ENCODE measurements around the gene FNIP2. TPM values are rescaled to one million over a fixed set of nuclear protein-coding genes. Genes with fewer than 3 reads are reported as not detected.
"Not testable (repeated sequence)": the region's sequence is repeated elsewhere in the genome, so short reads cannot be mapped to it uniquely, and the experiment has no call there.

Gene FNIP2
- 63.0 TPM for total RNA-seq

DNA sequence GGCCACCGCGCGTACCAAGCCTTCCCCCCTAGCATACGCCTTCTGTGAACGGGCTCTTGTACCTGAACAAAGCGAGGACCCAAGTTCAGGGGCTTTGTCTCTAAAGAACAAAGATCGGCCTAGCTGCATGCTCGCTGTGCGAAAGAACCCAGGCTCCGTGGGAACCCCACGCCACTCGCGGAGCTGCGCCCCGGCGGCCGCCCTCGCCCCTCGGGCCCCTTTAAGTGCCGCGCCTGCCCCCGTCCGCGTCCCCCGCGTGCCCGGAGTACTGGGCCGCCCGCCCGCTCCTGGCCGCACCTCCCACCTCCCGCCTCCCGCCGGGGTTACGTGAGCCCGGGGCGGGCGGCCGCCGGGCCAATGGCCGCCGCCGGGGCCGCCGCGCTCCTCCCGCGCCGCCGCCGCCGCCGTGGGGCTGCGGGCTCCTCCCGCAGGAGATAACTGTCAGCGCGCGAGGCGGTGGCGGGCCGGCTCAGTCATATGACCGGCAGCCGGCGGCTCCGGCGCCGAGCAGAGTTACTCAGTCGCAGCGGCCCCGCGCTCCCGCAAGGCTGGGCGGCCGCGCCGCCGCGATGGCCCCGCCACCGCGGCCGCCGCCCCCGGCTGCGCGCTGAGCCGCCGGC lies at the start of gene FNIP2:
Gene FNIP2 (plus strand): TSS at position 472 of the 620 bp plus-strand sequence. CDS start 187 bp downstream, outside the sequence.
- peak; percentile 82 for DNase-seq (ENCODE audit: low spot score)

DNA sequence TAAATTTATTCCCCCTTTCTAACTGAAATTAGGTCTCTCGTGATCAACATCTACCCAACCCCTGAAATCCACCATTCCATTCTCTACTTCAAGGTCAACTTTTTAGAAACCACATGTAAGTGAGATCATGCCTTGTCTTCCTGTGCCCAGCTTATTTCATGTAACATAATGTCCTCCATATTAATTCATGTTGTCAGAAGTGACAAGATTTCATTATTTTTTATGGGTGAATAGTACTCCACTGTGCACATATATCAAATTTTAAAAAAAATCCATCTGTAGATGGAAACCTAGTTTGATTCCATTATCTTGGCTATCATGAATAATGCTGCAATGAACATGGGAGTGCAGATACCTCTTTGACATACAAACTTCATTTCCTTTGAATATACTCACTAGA lies 47.1 kb upstream of the FNIP2 start:
- no peak for DNase-seq (ENCODE audit: low spot score)

DNA sequence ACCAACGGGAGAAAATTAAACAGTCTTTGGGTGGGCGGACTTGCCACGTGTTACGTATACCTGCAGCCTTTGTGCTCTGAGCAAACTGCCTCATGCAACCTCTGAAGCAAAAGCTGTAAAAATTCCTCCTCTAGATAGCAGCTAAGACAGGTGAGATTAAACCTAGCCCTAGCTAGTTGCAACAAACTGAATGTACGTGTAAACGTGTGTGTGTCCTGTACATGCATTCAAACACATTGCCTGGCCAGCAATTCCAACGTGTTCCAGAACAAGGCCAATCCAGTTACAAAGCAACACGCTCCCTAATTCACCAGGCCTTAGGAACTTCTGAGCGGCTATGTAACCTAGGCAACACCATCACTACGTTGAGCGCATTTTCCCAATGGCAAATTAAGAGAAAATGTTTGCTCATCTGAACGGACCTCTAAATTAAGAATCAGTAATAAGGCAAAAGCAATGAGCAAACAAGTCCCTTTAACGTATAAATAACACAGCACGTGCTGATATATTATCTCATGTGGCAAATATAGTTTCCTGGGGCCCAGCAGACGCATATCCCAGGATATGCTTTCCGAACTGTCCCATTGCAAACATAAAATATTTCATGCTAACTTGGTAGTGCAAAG lies 46.4 kb upstream of the FNIP2 start:
- no peak for DNase-seq (ENCODE audit: low spot score)

DNA sequence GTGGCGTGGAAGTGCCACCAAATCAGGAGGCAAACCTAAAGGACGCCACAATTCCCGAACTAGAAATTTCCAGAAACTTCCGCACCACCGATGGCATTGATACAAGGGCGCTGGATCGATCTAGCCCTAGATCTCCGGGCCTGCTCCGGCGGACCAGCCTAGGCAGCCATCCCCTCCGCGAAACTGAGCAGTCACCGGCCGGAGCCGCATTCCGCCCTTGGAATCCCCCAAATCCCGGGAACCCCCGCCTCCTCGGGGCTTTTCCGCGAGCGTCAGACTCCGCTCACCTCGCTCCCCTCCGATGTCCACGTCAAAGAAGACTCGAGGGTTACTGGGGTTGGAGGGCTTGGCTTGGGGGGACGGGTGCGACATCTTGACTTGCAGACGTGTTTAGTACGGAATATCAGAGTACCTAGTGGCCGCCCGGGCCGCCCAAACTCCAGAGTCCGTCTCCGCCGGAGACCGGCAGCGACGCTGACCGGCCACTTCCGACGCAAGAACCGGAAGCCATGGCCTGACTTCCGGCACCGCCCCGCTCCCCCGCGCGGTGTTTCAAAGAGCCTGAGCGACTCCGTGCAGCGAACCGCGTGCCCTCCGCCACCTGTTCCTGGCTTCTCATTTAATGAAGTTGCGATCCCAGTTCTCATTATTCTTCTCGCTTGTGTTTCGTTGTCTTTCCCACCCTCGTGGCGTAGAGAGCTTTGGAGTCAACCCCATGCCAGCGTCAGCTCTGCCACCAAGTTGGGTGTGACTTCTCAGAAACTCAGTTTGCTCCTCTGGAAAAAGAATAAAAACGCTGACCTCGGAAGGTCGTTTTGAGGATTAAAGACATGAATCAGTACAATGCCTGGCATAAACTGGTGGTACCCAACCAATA lies 45.7 kb upstream of the FNIP2 start, which contains the start of gene PPID:
Gene PPID (minus strand): TSS at position 480 of the 877 bp plus-strand sequence. CDS start 108 bp downstream, at position 372.
- peak; percentile 84 for DNase-seq (ENCODE audit: low spot score)

DNA sequence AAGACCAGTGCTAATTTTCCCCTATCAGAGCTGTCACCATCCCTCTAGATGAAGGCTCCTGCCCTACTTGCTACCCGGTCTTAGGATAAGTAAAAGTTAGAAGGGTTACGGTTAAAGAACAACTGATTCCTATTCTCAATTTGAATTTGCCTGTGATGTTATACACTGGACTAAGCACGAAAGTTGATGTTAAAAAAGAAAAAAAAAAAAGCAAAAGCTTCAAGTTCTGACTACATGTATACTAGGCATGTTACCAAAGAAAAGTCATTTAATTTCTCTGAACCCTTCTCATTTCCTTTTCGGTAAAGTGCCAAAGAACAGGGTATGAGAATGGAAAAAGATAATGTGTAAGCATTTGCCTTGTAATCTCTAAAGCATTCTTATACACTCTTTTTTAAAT lies 44.2 kb upstream of the FNIP2 start:
- DNase-seq (ENCODE audit: low spot score) = no peak

DNA sequence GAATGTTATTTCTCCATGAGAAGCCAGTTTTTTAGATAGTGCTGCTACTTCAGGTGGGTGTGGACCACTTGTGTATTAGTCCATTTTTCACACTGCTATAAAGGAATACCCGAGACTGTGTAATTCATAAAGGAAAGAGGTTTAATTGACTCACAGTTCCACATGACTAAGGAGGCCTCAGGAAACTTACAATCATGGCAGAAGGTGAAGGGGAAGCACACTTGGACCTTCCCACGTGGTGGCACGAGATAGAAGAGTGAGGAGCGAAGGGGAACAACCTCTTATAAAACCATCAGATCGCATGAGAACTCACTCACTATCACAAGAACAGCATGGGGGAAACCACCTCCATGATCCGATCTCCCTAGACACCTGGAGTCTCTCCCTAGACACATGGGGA lies 42.2 kb upstream of the FNIP2 start:
- DNase-seq (ENCODE audit: low spot score) = no peak

DNA sequence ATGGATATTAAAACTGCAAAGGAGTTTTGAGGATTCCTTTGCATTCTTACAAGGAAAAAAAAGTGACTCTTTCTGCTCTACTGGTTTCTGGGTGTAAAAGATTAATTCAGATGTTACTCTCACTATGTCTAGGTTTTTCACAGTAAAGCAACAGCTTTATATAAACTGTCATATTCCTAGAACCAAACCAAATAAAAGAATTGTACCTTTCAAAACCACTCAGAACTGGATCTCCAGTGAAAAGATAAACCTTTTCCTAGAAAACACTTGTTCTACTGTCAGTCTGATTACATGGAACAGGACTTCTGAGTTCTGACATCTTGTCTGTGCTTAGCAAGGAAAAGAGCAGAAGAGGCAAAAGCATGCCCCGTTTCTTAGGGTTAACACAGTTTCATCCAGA lies 40.6 kb upstream of the FNIP2 start:
- no peak for DNase-seq (ENCODE audit: low spot score)

DNA sequence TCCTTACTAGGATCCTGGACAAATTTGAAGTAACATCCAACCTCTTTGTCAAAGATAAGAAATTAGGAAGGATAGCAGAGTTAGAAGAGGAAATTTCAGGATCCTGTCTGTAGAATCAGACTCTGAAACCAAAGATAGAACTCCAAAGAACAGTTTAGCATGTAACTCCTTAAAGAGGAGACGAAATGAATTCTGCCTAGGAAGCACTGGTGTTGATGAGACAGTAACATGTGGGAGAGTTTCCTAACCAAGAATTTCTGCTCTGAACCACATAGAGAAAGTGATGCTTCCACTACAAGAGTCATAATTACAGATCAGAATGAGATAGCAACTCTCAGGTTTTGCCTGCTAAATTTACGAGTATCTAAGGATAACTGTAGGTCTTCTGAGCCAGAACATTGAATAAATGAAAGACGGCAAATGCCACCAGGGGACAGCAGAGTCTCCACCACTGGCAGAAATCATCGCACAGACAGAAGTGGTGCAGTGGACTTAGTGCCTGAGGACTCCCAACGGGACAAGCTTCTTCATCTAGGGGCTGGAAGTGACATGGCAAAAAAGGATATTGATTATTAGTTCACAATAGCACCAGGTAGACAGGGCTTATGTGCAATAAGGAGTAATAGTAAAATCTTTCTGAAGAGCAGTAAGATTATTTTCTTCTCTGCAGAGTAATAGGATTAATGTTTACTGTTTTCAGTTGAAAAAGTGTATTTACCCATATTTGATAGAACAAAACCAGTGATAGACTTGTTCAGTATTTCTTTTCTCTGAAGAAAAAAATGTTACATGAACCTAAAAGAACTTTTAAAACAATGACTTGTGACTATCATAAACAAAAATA lies 38.9 kb upstream of the FNIP2 start:
- DNase-seq (ENCODE audit: low spot score) = peak; percentile 73

DNA sequence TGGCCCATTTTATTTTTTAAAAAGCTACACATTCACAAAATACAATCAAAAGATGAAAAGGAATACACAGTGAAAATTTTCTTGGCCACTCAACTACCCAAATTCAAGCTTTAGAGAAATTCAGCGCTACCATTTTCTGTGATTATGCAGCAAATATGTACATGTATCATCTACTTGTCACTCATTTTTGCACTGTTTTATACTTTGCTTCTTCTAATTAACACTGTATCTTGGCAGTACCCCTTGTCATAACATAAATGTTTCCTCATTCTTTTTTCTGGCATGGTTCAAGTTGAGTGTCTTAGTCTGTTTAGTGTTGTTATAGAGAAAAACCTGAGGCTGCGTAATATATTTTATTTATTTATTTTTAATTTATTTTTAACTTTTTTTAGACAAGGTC lies 30.0 kb upstream of the FNIP2 start:
- no peak for DNase-seq (ENCODE audit: low spot score)

DNA sequence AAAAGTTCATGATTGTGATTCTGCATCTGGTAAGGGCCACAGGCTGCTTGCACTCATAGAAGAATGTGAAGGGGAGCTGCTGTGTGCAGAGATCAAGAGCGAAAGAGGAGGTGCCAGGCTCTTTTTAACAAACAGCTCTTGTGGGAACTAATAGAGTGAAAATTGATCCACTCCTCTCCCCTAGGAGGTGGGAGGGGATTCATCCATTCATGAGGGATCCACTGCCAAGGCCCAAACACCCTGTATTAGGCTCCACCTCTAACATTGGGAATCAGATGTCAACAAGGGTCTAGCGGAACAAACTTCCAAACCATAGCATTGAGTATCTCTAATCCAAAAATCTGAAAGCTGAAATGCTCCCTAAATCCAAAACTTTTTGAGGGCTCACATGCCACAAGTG lies 29.2 kb upstream of the FNIP2 start:
- DNase-seq (ENCODE audit: low spot score) = no peak

DNA sequence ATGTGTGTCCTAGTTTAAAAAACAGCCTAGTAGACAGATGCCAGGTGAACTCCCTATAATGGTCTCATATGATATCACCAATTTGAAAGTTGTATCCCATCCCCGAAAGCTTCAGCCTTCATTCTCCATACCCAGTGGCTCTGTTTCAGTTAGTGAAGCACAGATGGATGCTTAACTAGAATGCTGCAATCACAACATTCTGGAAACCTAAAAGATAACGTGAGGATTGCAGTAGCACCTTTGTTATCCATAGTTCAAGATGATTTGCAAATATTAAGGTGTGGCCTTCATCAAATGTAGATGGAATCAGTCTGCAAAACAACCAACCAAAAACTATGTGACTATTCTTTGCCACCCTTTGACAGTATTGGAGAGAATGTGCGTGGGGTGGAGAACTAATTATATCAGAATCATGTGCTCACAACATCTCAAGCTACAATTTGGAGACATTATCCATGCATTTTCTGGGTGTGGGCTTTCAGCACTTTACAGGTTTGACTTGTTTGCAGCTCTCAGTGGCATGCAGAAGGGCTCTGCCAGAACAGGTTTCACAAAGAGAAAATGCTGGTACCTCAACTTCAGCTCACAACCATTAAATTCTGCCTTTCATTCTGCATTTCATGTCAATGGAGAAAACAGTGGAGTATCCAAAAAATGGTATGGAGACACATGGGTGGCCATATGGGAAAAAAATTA lies 27.4 kb upstream of the FNIP2 start:
- no peak for DNase-seq (ENCODE audit: low spot score)

DNA sequence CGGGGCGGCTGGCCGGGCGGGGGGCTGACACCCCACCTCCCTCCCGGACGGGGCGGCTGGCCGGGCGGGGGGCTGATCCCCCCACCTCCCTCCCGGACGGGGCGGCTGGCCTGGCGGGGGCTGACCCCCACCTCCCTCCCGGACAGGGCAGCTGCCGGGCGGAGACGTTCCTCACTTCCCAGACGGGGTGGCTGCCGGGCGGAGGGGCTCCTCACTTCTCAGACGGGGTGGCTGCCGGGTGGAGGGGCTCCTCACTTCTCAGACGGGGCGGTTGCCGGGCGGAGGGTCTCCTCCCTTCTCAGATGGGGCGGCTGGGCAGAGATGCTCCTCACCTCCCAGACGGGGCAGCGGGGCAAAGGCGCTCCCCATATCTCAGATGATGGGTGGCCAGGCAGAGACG lies 22.3 kb upstream of the FNIP2 start:
- DNase-seq (ENCODE audit: low spot score) = not testable (repeated sequence)

DNA sequence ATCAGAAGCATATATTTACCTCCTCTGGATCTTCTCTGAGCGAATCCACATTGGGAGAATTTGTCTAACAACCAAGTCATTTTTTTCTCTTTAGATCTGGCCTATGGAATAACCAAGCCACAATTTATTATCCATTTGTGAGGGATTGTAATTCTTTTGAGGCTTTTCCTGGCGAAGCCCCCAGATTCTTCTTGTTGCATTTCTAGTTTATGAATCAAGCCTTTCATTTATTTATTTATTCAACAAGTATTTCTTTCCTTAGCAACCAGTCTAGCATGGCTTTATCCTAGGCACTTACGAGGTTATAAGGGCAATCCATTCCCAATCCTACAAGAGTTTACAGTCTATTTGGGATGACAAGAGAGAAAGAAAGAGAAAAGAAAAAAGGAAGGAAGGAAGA lies 18.4 kb upstream of the FNIP2 start:
- no peak for DNase-seq (ENCODE audit: low spot score)

DNA sequence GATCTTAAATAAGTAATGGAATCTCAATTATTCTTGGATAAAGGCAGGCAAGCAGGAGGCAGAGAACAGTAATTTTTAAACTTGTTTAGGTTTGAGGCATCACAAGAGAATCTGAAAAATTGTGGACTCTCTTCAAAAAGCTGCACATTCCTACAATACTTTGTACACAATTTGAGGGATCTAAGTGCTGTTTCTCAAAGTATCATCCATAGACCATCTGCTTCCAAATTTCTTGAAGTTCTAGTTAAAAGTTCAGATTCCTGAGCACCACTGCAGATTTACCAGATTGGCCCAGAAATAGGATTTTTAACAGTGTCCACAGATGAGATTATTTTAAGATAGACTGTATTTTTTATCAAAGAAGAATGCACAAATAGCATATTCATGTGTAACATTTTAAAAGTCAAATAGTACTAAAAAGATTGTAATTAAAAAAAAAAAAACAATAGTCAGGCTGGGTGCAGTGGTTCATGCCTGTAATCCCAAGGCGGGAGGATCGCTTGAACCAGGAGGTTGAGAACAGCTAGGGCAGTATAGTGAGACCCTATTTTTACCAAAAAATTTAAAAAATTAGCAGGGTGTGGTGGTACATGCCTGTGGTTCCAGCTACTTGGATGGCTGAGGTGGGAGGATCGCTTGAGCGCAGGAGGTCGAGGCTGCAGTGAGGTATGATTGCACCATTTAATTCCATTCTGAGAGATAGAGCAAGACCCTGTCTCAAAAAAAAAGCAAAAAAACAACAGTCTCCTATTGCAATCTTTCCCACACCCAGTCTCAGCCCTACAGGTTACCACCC lies 14.2 kb upstream of the FNIP2 start:
- DNase-seq (ENCODE audit: low spot score) = no peak

DNA sequence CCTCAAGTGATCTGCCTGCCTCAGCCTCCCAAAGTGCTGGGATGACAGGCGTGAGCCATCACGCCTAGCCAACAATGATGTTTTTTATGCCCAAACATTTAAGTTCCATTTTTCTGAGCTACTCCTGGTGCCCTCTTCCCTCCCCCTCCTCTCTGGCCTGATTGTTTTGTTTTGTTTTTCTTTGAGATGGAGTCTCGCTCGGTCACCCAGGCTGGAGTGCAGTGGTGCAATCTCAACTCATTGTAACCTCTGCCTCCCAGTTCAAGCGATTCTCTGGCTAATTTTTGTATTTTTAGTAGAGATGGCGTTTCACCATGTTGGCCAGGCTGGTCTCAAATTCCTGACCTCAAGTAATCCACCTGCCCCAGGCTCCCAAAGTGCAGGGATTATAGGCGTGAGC lies 13.0 kb upstream of the FNIP2 start:
- DNase-seq (ENCODE audit: low spot score) = not testable (repeated sequence)

DNA sequence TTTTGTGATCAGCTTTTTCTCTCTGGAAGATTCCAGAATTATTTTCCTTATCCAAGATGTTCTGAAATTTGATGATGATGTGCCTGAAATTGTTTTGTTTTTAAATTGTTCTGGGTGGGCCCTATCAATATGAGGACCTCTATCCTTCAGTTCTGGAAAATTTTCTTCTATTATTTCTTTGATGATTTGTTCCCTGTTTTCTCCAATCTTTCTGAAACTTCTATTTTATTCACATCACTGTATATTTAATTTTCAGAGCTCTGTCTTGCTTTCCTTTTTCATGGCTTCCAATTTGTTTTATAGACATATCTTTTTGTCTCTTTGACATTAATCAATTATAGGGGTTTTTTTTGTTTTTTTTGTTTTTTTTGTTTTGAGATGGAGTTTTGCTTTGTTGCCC lies 12.2 kb upstream of the FNIP2 start:
- DNase-seq (ENCODE audit: low spot score) = no peak

DNA sequence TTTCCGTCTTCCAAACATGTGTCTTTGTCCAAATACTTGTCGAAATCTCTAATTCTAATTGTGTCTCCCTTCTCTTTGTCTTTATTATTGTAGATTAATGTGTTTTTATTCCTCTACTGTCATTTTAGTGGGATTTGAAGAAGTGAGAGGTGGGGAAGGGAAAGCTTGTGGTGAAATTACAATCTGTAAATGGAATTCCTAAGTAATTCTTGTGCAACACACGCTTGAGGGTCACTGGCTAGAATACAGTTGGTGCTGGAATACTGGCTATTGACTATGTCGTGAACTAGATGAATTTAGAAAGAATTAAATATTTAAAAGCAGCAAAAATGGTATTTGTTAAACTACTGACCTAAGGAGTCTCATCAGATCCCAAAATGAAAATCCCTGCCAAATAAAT lies 10.7 kb upstream of the FNIP2 start:
- no peak for DNase-seq (ENCODE audit: low spot score)

DNA sequence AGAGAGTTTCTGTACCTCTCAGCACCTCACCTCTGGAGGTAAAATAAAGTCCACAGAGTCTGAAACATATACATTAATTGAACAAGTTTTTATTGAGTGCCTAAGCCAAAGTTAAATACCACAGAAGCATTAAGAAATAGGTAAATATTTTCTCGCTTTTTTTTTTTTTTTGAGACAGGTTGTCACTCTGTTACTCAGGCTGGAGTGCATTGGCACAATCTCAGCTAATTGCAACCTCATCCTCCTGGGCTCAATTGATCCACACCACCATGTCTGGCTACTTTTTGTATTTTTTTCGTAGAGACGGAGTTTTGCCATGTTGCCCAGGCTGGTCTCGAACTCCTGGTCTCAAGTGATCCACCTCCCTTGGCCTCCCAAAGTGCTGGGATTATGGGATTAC lies 10.1 kb upstream of the FNIP2 start:
- DNase-seq (ENCODE audit: low spot score) = no peak

DNA sequence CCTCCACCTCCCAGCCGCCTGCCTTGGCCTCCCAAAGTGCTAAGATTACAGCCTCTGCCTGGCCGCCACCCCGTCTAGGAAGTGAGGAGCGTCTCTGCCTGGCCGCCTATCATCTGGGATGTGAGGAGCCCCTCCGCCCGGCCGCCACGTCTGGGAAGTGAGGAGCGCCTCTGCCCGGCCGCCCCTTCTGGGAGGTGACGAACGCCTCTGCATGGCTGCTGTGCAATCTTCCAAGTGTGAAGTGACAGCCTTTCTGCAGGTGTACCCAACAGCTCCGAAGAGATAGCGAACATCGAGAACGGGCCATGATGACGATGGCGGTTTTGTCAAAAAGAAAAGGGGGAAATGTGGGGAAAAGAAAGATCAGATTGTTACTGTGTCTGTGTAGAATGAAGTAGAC lies 9.3 kb upstream of the FNIP2 start:
- DNase-seq (ENCODE audit: low spot score) = not testable (repeated sequence)

DNA sequence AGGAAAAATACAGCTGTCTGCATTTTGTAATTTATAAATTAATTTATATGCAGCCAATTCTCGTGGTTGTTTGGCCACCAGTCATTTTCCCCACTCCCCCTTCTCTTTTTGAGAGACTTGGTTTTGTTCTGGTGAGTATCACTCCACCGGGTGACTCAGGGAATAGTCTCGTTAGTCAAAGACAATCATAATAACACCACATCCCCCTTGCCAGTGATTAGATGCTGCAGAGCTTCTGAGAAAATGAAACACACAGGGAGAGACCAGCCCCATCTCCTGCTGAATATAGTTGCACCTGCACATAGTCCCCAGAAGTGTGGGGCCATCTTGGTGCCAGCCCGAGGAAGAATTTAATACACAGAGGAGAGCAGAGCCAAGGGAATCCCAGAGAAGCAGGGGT lies 8.0 kb upstream of the FNIP2 start:
- DNase-seq (ENCODE audit: low spot score) = no peak

All from mucosa of gallbladder (tissue), 1 donor.